GM12864 (cell line): Measurements from ENCODE around the gene TMSB4Y.

ENCODE experiments used
- DNase-seq: peaks from one replicate; pipeline ENCODE4 v3.0.0-alpha.2; 2011; ENCODE audit warnings: low read depth
- H3K4me3 ChIP-seq: 2 replicates; pipeline ENCODE4 v1.5.1; 2011; ENCODE audit warnings: mild to moderate bottlenecking, low read depth, low read length, control low read depth
- TF ChIP-seq, protein P1 (sequence below): IDR thresholded peaks from 2 replicates; pipeline ENCODE4 v1.5.1; 2011; ENCODE audit warnings: low read depth, mild to moderate bottlenecking, moderate library complexity, low read length, control low read depth, inconsistent platforms; ENCODE audit errors: missing control alignments

TMSB4Y gene

DNA sequence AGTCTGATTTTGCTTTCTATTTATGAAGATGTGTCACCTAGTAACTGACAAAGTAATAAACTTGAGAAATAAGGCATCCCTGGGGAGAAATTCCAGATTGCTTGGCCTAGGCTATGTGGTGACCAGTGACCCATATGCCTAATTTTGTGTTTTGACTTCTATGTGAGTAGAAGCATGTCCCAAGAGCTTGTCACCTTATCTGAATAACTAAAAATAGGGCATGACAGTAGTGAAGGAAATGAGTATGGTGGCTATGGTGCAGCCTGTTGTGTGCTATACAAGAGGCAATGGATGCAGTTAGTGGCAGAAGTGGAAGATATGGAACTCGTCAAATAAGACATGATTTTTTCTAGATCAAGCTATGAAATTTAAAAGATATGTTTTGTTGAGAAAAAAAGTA is 15.3 kb downstream of the TMSB4Y start:
- no peak for DNase-seq
- TF ChIP-seq, protein P1, sequence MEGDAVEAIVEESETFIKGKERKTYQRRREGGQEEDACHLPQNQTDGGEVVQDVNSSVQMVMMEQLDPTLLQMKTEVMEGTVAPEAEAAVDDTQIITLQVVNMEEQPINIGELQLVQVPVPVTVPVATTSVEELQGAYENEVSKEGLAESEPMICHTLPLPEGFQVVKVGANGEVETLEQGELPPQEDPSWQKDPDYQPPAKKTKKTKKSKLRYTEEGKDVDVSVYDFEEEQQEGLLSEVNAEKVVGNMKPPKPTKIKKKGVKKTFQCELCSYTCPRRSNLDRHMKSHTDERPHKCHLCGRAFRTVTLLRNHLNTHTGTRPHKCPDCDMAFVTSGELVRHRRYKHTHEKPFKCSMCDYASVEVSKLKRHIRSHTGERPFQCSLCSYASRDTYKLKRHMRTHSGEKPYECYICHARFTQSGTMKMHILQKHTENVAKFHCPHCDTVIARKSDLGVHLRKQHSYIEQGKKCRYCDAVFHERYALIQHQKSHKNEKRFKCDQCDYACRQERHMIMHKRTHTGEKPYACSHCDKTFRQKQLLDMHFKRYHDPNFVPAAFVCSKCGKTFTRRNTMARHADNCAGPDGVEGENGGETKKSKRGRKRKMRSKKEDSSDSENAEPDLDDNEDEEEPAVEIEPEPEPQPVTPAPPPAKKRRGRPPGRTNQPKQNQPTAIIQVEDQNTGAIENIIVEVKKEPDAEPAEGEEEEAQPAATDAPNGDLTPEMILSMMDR, result no peak
- no peak overlapping the region for H3K4me3 ChIP-seq

GRCh38 chrY:13729517-13729916 is 25.8 kb downstream of the TMSB4Y start:
- no peak overlapping the region for H3K4me3 ChIP-seq
- TF ChIP-seq, protein P1, result peak; percentile 14
- DNase-seq, result no peak

DNA sequence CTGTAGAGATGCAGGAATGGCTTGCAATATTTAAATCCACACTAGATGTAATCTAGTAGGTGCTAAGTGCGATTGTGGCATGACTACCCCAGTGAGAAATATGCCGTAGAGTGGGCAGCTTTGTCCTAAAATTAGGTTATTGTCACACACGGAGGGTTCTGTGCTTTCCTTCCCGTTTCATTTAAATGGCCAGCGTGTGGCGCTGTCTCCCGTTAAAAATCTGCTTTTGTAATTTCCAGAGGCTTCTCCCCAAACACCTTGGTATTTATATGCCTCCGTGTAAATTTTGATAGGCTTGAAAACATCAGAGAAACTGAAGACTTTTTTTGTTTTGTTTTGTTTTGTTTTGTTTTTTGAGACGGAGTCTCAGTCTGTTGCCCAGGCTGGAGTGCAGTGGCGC is 34.9 kb downstream of the TMSB4Y start:
- DNase-seq, result no peak
- TF ChIP-seq, protein P1, result peak; percentile 56
- H3K4me3 ChIP-seq, result no peak overlapping the region

DNA sequence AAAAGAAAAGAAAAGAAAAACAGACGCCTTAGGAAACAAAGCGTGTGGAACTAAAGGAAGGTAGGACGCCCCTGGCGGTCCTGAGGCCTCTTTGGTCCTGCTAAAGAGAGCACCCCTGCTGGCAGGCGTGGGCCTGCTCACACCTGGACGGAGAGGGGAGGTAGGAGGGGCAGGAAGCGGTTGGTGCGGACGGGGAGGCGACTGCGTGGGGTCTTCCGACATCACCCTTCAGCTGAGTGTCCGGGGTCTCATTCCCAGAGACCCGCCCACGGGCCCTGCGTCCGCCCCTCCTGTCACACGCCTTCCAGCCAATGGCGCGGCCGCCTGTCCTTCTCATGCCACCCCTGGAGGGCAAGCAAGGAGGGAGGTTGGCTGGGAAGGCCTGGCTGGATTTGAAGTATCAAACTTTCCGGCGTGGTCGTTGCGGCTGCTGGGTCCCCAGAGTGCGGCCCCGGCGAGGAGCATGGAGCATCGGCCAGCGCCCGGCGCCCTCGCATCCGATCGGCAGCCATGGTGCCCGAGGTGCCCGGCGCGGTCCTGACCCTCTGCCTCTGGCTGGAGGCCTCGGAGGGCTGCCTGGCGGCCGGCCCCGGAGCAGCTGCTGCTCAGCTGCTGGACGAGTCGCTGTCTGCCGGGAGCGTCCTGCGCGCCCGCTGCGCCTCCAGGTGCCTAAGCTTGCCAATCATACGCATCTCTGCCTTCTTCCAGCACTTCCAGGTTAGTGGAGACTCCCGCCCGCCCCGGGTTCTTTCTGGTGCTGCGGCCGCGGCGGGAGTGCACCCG is 47.8 kb downstream of the TMSB4Y start:
- peak overlapping the region; percentile 61 for H3K4me3 ChIP-seq
- TF ChIP-seq, protein P1, result peak; percentile 73
- DNase-seq, result peak; percentile 49

DNA sequence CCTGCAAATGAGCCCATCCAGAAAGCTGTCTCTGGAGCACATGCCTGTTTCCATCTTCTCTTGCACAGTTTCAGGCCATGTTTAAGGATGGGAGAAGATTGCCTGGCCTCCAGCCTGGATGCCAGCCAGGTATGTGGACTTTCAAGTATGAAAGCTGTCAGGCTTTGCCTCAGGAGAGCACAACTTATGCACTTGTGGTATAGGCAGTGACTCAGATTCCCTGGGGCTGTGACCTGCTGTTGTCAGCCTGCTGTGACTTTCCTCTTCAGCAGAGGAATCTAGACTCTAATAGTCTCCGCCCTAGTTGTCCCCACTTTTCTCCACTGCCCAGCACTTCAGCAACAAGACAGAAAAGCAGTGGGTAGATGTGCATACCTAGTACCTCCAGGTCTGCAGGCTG is 51.0 kb downstream of the TMSB4Y start:
- no peak overlapping the region for H3K4me3 ChIP-seq
- no peak for DNase-seq
- TF ChIP-seq, protein P1, result no peak
